HFFc6 (cell line): ENCODE data around the gene WIPF2. TPM values are rescaled to one million over a fixed set of nuclear protein-coding genes. Genes with fewer than 3 reads are reported as not detected.

Experiments
- DNase-seq: peaks from one replicate; pipeline ENCODE4 v3.0.0-alpha.2; 2018
- H3K27ac Mint-ChIP-seq: 2 replicates; pipeline ENCODE4 v1.8.0; 2020; ENCODE audit warnings: mild to moderate bottlenecking, mixed read lengths
- H3K27me3 Mint-ChIP-seq: 2 replicates; pipeline ENCODE4 v1.8.0; 2021; ENCODE audit warnings: mild to moderate bottlenecking, moderate library complexity, mixed read lengths; ENCODE audit not compliant: insufficient read depth
- H3K36me3 Mint-ChIP-seq: 2 replicates; pipeline ENCODE4 v1.8.0; 2021; ENCODE audit warnings: low read depth, mixed read lengths
- H3K4me1 Mint-ChIP-seq: 2 replicates; pipeline ENCODE4 v1.8.0; 2020; ENCODE audit warnings: low read depth, mixed read lengths
- H3K4me3 Mint-ChIP-seq: 2 replicates; pipeline ENCODE4 v1.8.0; 2020; ENCODE audit warnings: mild to moderate bottlenecking, moderate library complexity, mixed read lengths
- H3K9me3 Mint-ChIP-seq: 2 replicates; pipeline ENCODE4 v1.8.0; 2020; ENCODE audit warnings: mild to moderate bottlenecking, mixed read lengths
- total RNA-seq, 6 experiments: library from RNA; stranded (reverse); fragmentation: NEBNext Ultra II Directional; extraction: Animal tissue kit (Norgen Biotek cat#: 25700); gene quantifications; 2 replicates in 1 of 6; 3 replicates in 5 of 6; pipeline ENCODE4 v1.2.3, GENCODE V29; 2021
- TF ChIP-seq, protein P1 (sequence below): fragments of 200-600 bp; sonication (generic); IDR thresholded peaks from 2 replicates; pipeline ENCODE4 v1.5.0; 2021; ENCODE audit warnings: antibody characterized with exemption, mild to moderate bottlenecking

WIPF2 gene
- total RNA-seq, 6 experiments from 2014 or later = 24.8 to 33.5 (median 29.8) TPM

- Mint-ChIP-seq H3K27ac (no peak overlapping the region), H3K9me3 (no peaks in the 10 kb centered on the region), H3K27me3 (no peaks in the 10 kb centered on the region), H3K4me1 (no peaks in the 10 kb centered on the region), H3K36me3 (peaks cover 21% of the 10 kb centered on the region), H3K4me3 (no peak overlapping the region)
- TF ChIP-seq, protein P1, sequence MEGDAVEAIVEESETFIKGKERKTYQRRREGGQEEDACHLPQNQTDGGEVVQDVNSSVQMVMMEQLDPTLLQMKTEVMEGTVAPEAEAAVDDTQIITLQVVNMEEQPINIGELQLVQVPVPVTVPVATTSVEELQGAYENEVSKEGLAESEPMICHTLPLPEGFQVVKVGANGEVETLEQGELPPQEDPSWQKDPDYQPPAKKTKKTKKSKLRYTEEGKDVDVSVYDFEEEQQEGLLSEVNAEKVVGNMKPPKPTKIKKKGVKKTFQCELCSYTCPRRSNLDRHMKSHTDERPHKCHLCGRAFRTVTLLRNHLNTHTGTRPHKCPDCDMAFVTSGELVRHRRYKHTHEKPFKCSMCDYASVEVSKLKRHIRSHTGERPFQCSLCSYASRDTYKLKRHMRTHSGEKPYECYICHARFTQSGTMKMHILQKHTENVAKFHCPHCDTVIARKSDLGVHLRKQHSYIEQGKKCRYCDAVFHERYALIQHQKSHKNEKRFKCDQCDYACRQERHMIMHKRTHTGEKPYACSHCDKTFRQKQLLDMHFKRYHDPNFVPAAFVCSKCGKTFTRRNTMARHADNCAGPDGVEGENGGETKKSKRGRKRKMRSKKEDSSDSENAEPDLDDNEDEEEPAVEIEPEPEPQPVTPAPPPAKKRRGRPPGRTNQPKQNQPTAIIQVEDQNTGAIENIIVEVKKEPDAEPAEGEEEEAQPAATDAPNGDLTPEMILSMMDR = no peak
- DNase-seq = no peak
Measured at GRCh38 chr17:40260528-40260927, 41.4 kb downstream of the WIPF2 start.

- Mint-ChIP-seq H3K4me1 (no peaks in the 10 kb centered on the region), H3K27me3 (no peaks in the 10 kb centered on the region), H3K9me3 (no peaks in the 10 kb centered on the region), H3K4me3 (no peak overlapping the region), H3K27ac (no peak overlapping the region), H3K36me3 (peaks cover 16% of the 10 kb centered on the region)
- TF ChIP-seq, protein P1 = no peak
- DNase-seq = no peak
Measured at GRCh38 chr17:40264458-40265185, 45.5 kb downstream of the WIPF2 start.

DNA sequence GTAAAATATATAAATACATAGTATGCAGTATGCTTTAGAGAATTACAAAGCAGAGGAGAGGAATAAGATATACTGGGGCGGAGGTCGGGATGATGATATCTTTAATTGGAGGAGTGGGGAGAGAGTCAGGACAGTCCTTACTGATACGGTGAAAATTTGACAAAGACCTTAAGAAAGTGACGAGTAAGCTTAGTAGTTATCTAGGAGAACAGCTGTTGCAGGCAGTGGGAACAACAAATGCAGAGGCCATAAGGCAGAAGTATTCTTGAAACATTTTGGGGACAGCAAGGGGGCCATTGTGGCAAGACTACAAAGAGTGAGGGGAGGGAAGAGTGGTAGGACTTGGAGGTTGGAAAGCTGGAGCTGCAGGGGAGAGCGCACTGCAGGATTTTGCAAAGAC lies 46.2 kb downstream of the WIPF2 start:
- no peaks in the 10 kb centered on the region for H3K4me1 Mint-ChIP-seq
- no peaks in the 10 kb centered on the region for H3K27me3 Mint-ChIP-seq
- no peaks in the 10 kb centered on the region for H3K9me3 Mint-ChIP-seq
- H3K4me3 Mint-ChIP-seq = no peak overlapping the region
- DNase-seq = no peak
- no peak overlapping the region for H3K27ac Mint-ChIP-seq
- TF ChIP-seq, protein P1 = no peak
- peaks cover 15% of the 10 kb centered on the region for H3K36me3 Mint-ChIP-seq

GRCh38 chr17:40266882-40267281 lies 47.8 kb downstream of the WIPF2 start:
- no peaks in the 10 kb centered on the region for H3K4me1 Mint-ChIP-seq
- H3K9me3 Mint-ChIP-seq = no peaks in the 10 kb centered on the region
- no peak overlapping the region for H3K27ac Mint-ChIP-seq
- TF ChIP-seq, protein P1 = no peak
- H3K4me3 Mint-ChIP-seq = no peak overlapping the region
- H3K27me3 Mint-ChIP-seq = no peaks in the 10 kb centered on the region
- peaks cover 13% of the 10 kb centered on the region for H3K36me3 Mint-ChIP-seq
- DNase-seq = no peak

DNA sequence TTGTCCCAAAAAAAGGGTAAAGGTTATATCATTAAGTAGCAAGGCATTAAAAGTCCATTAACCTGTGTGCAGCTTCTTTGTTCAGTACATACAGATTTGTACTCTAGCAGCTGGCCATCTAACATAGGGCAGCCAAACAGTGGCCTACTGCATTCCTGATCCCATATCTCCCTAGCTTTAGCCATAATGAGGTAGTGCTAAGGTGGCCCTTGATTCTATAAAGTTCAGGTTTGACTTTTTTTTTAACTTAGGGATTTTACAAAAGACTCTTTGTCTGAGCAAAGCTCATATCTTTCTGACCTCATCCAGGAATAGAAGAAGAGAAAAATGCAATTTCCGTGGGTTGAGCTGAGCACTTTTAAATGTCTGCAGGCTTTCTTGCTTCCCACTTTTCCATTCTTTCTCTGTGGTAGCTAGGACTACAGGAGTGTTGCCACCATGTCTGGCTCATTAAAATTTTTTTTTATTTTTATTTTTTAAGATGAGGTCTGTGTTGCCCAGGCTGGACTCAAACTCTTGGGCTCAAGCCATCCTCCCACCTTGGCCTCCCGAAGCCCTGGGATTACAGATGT lies 49.1 kb downstream of the WIPF2 start:
- Mint-ChIP-seq H3K9me3 (no peaks in the 10 kb centered on the region), H3K4me1 (no peaks in the 10 kb centered on the region), H3K27me3 (peaks cover 2% of the 10 kb centered on the region), H3K4me3 (no peak overlapping the region), H3K27ac (no peak overlapping the region), H3K36me3 (peaks cover 13% of the 10 kb centered on the region)
- TF ChIP-seq, protein P1 = no peak
- DNase-seq = no peak
